GM12873 (cell line): Measurements from ENCODE around the gene GAP43.

Experiments
- CTCF ChIP-seq: IDR thresholded peaks from 2 replicates; pipeline ENCODE4 v1.5.1; 2012; ENCODE audit warnings: low read depth, mild to moderate bottlenecking, moderate library complexity, low read length, control low read depth; ENCODE audit not compliant: insufficient read depth; ENCODE audit errors: missing control alignments

Gene GAP43

GRCh38 chr3:115695090-115695489 lies 71.8 kb downstream of the GAP43 start:
- no peak for TF ChIP-seq CTCF

DNA sequence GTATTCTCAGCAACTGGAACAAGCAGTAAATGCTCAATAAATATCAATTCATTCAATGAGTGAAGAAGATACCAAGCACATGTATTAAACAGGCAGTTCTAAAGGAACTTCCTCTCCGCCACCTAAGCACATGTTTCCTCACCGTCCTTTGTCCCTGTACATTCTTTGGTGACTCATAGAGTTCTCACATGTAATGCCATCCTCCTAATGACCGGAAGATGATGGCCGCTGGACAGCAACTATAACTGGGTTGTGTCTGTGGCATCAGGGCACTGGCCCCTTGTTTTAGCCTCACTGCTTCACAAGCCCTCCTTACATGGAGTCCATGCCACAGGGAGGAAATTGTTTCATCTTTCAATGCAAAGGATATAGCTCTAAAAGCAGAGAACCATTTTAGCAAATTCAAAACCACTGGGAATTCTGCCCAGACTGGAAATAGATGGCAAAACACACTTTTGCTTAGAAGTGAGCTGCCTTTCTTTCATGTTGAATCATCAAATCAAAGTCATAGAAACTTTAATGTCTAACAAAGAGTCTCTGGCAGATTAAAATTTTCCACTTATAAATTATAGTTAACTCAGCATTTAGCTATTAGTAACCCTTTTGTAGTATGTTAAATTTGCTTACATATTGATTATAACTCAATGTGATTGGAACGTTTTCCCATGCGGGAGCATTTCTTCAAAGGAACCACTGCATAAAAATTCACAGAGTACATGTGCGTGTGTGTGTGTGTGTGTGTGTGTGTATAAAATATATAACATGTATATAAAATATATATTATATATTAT lies 74.1 kb downstream of the GAP43 start:
- no peak for TF ChIP-seq CTCF

DNA sequence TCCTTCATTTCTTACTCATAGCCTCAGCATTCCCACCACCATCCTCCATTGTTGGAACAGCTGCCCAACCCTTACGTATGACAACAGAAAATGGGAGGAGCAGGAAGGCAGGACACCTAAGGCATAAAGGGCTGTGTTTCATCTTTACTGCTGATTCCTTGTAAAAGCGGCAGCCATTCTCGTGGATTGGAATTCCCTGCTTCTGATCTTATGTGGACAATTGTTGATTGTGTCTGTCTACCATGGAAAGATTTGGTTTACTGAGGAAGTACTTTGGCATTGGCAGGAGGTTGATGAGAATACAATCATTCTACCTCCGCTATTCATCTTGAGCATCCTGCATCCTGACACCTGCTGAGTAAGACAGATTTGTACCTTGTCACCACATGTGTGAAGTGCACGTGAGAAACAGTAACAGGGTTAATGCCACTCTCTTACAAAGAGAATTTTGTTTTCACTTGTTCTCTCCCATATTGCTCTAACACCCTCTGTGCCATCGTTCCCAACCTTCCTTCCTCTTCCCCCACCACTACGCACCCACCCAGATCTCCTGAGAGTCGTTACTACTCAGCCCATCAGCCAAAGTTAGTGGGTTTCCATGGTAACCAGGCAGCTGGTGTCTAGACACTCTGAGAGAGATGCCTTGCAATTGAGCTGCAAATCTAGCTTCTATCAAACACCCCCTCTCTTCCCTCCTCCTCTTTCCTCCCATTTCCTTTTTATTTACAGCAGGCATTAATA lies 75.7 kb downstream of the GAP43 start:
- TF ChIP-seq CTCF = no peak

DNA sequence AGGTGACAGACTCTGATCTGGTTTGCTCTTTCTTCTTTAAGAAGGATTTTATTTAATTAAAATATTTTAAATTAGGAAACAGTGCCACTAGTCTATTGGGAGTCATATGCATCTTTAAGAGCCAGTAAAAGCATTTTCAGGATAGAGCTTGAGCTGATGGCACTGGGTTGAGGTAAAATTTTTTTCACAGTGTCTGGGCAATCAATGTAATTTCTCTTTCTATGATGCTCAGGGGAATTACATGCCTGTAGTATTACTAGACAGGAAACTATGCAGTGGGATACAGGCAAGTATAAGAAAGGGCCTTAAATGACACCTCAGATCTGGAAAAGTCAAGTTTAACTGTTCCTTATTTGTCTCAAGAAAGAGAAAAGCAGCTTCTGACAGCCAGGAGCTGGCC lies 76.4 kb downstream of the GAP43 start:
- TF ChIP-seq CTCF = no peak

GRCh38 chr3:115702598-115702997 lies 79.3 kb downstream of the GAP43 start:
- no peak for TF ChIP-seq CTCF

DNA sequence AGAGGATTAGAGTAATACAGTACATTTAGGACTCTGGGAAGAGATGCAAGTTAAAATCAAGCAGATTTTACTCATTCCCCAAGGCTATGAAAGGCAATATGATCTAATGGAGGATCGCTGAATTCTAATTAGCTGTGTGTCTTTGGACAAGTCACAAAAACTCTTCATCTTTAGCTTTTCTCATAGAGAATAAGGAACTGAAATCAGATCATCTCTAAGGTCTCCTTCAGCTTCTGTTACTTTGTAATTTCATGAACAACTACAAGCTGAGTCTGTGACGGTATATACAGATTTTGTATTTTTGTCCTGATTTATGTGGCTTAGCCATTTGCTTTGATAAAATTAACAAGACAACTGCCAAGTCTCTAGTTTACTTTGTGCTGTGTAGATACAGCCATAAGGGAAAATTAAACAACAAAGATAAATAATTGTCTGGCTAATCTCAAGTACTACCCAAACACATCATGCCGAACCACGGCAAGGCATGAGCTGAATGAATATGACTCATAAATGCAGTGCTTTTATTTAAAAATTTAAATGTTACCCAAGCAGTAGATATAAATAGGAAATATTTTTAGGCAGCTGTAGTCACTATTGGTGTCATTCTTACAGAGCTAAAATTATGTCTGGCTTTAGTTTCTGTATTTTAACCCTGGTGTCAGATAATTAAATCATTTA lies 81.5 kb downstream of the GAP43 start:
- no peak for TF ChIP-seq CTCF

- no peak for TF ChIP-seq CTCF
These were observed 83.1 kb downstream of the GAP43 start for GRCh38 chr3:115706311-115706829.
